Measurements from ENCODE around the gene HARS1.
"Not testable (repeated sequence)": the region's sequence is repeated elsewhere in the genome, so short reads cannot be mapped to it uniquely, and the experiment has no call there.

HARS1 gene

GRCh38 chr5:140627972-140628371 is 63.2 kb downstream of the HARS1 start:
- TF ChIP-seq, protein P1, sequence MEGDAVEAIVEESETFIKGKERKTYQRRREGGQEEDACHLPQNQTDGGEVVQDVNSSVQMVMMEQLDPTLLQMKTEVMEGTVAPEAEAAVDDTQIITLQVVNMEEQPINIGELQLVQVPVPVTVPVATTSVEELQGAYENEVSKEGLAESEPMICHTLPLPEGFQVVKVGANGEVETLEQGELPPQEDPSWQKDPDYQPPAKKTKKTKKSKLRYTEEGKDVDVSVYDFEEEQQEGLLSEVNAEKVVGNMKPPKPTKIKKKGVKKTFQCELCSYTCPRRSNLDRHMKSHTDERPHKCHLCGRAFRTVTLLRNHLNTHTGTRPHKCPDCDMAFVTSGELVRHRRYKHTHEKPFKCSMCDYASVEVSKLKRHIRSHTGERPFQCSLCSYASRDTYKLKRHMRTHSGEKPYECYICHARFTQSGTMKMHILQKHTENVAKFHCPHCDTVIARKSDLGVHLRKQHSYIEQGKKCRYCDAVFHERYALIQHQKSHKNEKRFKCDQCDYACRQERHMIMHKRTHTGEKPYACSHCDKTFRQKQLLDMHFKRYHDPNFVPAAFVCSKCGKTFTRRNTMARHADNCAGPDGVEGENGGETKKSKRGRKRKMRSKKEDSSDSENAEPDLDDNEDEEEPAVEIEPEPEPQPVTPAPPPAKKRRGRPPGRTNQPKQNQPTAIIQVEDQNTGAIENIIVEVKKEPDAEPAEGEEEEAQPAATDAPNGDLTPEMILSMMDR (IDR thresholded peaks at IDR 0.05; ENCODE audit: control insufficient read depth, extremely low read depth, insufficient read depth) = no peak
- H3K4me3 ChIP-seq (ENCODE audit: low read depth, low read length) = no peak overlapping the region
- DNase-seq (ENCODE audit: low read depth) = no peak

DNA sequence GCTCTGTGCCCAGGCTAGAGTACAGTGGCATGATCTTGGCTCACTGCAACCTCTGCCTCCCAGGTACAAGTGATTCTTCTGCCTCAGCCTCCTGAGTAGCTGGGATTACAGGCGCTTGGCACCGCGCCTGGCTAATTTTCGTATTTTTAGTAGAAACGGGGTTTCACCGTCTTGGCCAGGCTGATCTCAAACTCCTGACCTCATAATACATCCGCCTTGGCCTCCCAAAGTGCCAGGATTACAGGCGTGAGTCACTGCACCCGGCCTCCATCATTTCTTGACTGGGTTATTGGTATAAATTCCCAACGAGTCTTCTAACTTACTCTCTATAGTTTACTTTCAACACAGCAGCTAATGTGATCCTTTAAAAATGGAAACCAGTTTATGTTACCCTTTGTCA is 66.3 kb downstream of the HARS1 start:
- DNase-seq (ENCODE audit: low read depth); H3K4me3 ChIP-seq (ENCODE audit: low read depth, low read length): not testable (repeated sequence)

All from LNCaP clone FGC (cell line).